ENCODE results near the gene SDCCAG8. TPM values are rescaled to one million over a fixed set of nuclear protein-coding genes. Genes with fewer than 3 reads are reported as not detected.

Gene SDCCAG8
- total RNA-seq, 1 donor from 2014 or later = 41.2 TPM

GRCh38 chr1:243287123-243287460 is 31.3 kb downstream of the SDCCAG8 start:
- H3K9me3 Mint-ChIP-seq = peaks cover 3% of the 10 kb centered on the region
- peak overlapping the region; percentile 89 for H3K27ac Mint-ChIP-seq
- DNase-seq (no peak), ATAC-seq (ENCODE audit: low read depth) (no peak)
- TF ChIP-seq CTCF (IDR thresholded peaks at IDR 0.05) = no peak
- H3K4me1 Mint-ChIP-seq = peaks cover 58% of the 10 kb centered on the region
- intact Hi-C loops (cut with micrococcal nuclease) = loop anchor here (1.0 to 10.0 kb wide), 4 partner anchors 19 to 1752 kb away; partner anchors contain the start of genes CEP170 and KMO
- CTCF ChIA-PET = interaction anchor here (1.3 kb wide), 1 partner anchor 26 kb away, joined by 4 read pairs; no protein-coding TSS in a partner anchor
- POLR2A ChIA-PET = interaction anchor here (0.9 to 4.8 kb wide), 3 partner anchors 27 to 563 kb away, joined by 5 to 66 read pairs (median 29); partner anchors contain the start of genes AKT3, CEP170 and SDCCAG8
- H3K27me3 Mint-ChIP-seq = no peaks in the 10 kb centered on the region
- H3K36me3 Mint-ChIP-seq (ENCODE audit: low read depth) = peaks cover 56% of the 10 kb centered on the region
- H3K4me3 Mint-ChIP-seq = peak overlapping the region; percentile 53

GRCh38 chr1:243287652-243288051 is 31.8 kb downstream of the SDCCAG8 start:
- DNase-seq (no peak), ATAC-seq (ENCODE audit: low read depth) (peak; percentile 87)
- no peak for TF ChIP-seq CTCF (IDR thresholded peaks at IDR 0.05)
- peak overlapping the region; percentile 89 for H3K27ac Mint-ChIP-seq
- POLR2A ChIA-PET = interaction anchor here (0.9 to 4.8 kb wide), 4 partner anchors 21 to 563 kb away, joined by 3 to 66 read pairs (median 17); partner anchors contain the start of genes AKT3, CEP170 and SDCCAG8
- H3K4me3 Mint-ChIP-seq = peak overlapping the region; percentile 53
- H3K27me3 Mint-ChIP-seq = no peaks in the 10 kb centered on the region
- peaks cover 58% of the 10 kb centered on the region for H3K4me1 Mint-ChIP-seq
- intact Hi-C loops (cut with micrococcal nuclease) = loop anchor here (1.0 to 10.0 kb wide), 4 partner anchors 19 to 1753 kb away; partner anchors contain the start of genes CEP170 and KMO
- peaks cover 55% of the 10 kb centered on the region for H3K36me3 Mint-ChIP-seq (ENCODE audit: low read depth)
- CTCF ChIA-PET = interaction anchor here (0.7 to 1.3 kb wide), 2 partner anchors 25 to 34 kb away, joined by 3 to 4 read pairs; no protein-coding TSS in a partner anchor
- peaks cover 2% of the 10 kb centered on the region for H3K9me3 Mint-ChIP-seq

- ATAC-seq (ENCODE audit: low read depth) (peak; percentile 46), DNase-seq (no peak)
- peak overlapping the region; percentile 53 for H3K4me3 Mint-ChIP-seq
- TF ChIP-seq CTCF (IDR thresholded peaks at IDR 0.05) = no peak
- intact Hi-C loops (cut with micrococcal nuclease) = loop anchor here (10.0 kb wide), 1 partner anchor 1753 kb away; the partner anchor contains the start of gene KMO
- H3K27me3 Mint-ChIP-seq = no peaks in the 10 kb centered on the region
- H3K9me3 Mint-ChIP-seq = peaks cover 6% of the 10 kb centered on the region
- H3K36me3 Mint-ChIP-seq (ENCODE audit: low read depth) = peaks cover 57% of the 10 kb centered on the region
- peaks cover 58% of the 10 kb centered on the region for H3K4me1 Mint-ChIP-seq
- peak overlapping the region; percentile 89 for H3K27ac Mint-ChIP-seq
- CTCF ChIA-PET = interaction anchor here (0.7 to 1.3 kb wide), 2 partner anchors 25 to 34 kb away, joined by 3 to 4 read pairs; no protein-coding TSS in a partner anchor
- POLR2A ChIA-PET = interaction anchor here (1.1 to 4.8 kb wide), 3 partner anchors 21 to 33 kb away, joined by 3 to 66 read pairs (median 29); partner anchors contain the start of genes CEP170 and SDCCAG8
Measured at GRCh38 chr1:243288062-243288461, 32.2 kb downstream of the SDCCAG8 start.

- no peak overlapping the region for H3K27ac Mint-ChIP-seq
- no peaks in the 10 kb centered on the region for H3K27me3 Mint-ChIP-seq
- H3K4me1 Mint-ChIP-seq = peaks cover 36% of the 10 kb centered on the region
- no peak for ATAC-seq (ENCODE audit: low read depth)
- no peak for TF ChIP-seq CTCF (IDR thresholded peaks at IDR 0.05)
- intact Hi-C loops (cut with micrococcal nuclease) = no loop called here
- H3K9me3 Mint-ChIP-seq = peaks cover 19% of the 10 kb centered on the region
- ChIA-PET CTCF (no interaction called here), POLR2A (interaction anchor here (1.7 kb wide), 1 partner anchor 36 kb away, joined by 4 read pairs; the partner anchor contains the start of genes CEP170 and SDCCAG8)
- no peak overlapping the region for H3K4me3 Mint-ChIP-seq
- no peak for DNase-seq
- H3K36me3 Mint-ChIP-seq (ENCODE audit: low read depth) = peaks cover 69% of the 10 kb centered on the region
Measured at GRCh38 chr1:243291292-243291691, 35.5 kb downstream of the SDCCAG8 start.

- Mint-ChIP-seq H3K4me1 (peaks cover 27% of the 10 kb centered on the region), H3K36me3 (ENCODE audit: low read depth) (peaks cover 73% of the 10 kb centered on the region), H3K27me3 (no peaks in the 10 kb centered on the region), H3K9me3 (peaks cover 23% of the 10 kb centered on the region), H3K4me3 (no peak overlapping the region), H3K27ac (no peak overlapping the region)
- ChIA-PET POLR2A (interaction anchor here (0.6 kb wide), 1 partner anchor 25 kb away, joined by 3 read pairs; no protein-coding TSS in a partner anchor), CTCF (no interaction called here)
- no peak for TF ChIP-seq CTCF (IDR thresholded peaks at IDR 0.05)
- DNase-seq = no peak
- intact Hi-C loops (cut with micrococcal nuclease) = no loop called here
- ATAC-seq (ENCODE audit: low read depth) = no peak
Measured at GRCh38 chr1:243292117-243292516, 36.3 kb downstream of the SDCCAG8 start.

All from activated B cell treated with CpG ODN at 0.5 μM for 24 hours (primary cell).